ENCODE results near the gene OTOA.

DNA sequence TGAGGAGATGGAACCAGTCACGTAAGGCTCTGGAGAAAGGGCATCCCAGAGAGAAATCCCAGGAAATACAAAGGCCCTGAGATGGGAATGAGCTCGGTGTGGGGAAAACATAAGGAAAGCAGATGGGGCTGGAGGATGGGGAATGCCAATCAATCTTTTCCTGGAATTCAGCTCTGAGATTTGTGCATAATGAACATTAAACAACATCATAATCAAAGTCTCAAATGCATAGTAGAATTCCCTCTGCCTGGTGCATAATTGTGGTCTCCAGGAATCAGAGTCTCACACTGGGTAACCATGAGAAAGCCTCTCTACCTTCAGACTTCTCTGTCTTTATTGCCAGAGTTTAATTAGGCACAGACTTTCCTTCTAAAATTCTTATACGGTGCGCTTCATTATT lies 30.8 kb downstream of the OTOA start:
- TF ChIP-seq, protein P1, sequence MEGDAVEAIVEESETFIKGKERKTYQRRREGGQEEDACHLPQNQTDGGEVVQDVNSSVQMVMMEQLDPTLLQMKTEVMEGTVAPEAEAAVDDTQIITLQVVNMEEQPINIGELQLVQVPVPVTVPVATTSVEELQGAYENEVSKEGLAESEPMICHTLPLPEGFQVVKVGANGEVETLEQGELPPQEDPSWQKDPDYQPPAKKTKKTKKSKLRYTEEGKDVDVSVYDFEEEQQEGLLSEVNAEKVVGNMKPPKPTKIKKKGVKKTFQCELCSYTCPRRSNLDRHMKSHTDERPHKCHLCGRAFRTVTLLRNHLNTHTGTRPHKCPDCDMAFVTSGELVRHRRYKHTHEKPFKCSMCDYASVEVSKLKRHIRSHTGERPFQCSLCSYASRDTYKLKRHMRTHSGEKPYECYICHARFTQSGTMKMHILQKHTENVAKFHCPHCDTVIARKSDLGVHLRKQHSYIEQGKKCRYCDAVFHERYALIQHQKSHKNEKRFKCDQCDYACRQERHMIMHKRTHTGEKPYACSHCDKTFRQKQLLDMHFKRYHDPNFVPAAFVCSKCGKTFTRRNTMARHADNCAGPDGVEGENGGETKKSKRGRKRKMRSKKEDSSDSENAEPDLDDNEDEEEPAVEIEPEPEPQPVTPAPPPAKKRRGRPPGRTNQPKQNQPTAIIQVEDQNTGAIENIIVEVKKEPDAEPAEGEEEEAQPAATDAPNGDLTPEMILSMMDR (IDR thresholded peaks at IDR 0.05; ENCODE audit: low read depth, low read length) = no peak
- TF ChIP-seq POLR2A (IDR thresholded peaks at IDR 0.05; ENCODE audit: extremely low read depth, insufficient read length) (no peak), MYC (IDR thresholded peaks at IDR 0.05; ENCODE audit: low read depth, low read length) (no peak)
